HepG2 (cell line): ENCODE measurements around the gene LYRM1. TPM values are rescaled to one million over a fixed set of nuclear protein-coding genes. Genes with fewer than 3 reads are reported as not detected.

Experiments
- ATAC-seq: fragments of 200-7000 bp; cut with Tn5 transposase; 3 replicates; pipeline ENCODE4 v1.9.1; 2020; ENCODE audit warnings: mild to moderate bottlenecking, moderate library complexity
- BruUV-seq: library from RNA; stranded (reverse); fragments of 400-500 nt; replicated peaks from 2 replicates; lab custom pipeline; 2021; lab: Mats Ljungman, UMichigan
- CTCF ChIA-PET: fragments of 300-600 bp; formaldehyde crosslinking; extraction: SDS; loops from one replicate; lab custom pipeline; 2021; ENCODE audit warnings: low total read pairs, inconsistent platforms, low intra/inter-chr PET ratio; lab: Yijun Ruan, JAX
- POLR2A ChIA-PET: fragments of 350-600 bp; sonication (Branson Sonifier 250); formaldehyde crosslinking; loops from one replicate; lab custom pipeline; 2020; ENCODE audit warnings: antibody characterized with exemption, inconsistent platforms; lab: Yijun Ruan, JAX
- DNase-seq: peaks from one replicate; pipeline ENCODE4 v3.0.0-alpha.2; 2015; ENCODE audit warnings: low spot score
- FAIRE-seq: peaks from 3 replicates; lab custom pipeline; 2011; peaks lifted over from hg19 to GRCh38; lab: Jason Lieb, UNC
- H2AFZ ChIP-seq: one replicate; pipeline ENCODE4 v1.6.1; 2011; ENCODE audit warnings: low read length, inconsistent platforms
- H3K27ac ChIP-seq: fragments of 300-600 bp; 3 replicates; pipeline ENCODE4 v1.8.0; 2011; ENCODE audit warnings: mixed run types, mild to moderate bottlenecking, mixed read lengths, low read length, inconsistent platforms; ENCODE audit not compliant: insufficient read depth; ENCODE audit errors: extremely low read length
- H3K27me3 ChIP-seq, 2 experiments: fragments of 200-600 bp in 1 of 2; 2 replicates in 1 of 2; 3 replicates in 1 of 2; pipeline versions ENCODE4 v1.6.0 to v1.8.0; 2011; ENCODE audit warnings: low read length in 2 of 2, mild to moderate bottlenecking in 2 of 2, moderate library complexity in 2 of 2, inconsistent platforms in 1 of 2; ENCODE audit not compliant: insufficient read depth in 2 of 2, control insufficient read depth in 1 of 2
- H3K36me3 ChIP-seq, 2 experiments: fragments of 200-600 bp in 1 of 2; replicated peaks in 1 of 2; 2 replicates in 1 of 2; 3 replicates in 1 of 2; pipeline versions ENCODE4 v1.5.1 to v1.8.0; 2011; ENCODE audit warnings: low read length in 2 of 2, inconsistent platforms in 1 of 2; ENCODE audit not compliant: insufficient read depth in 2 of 2, control insufficient read depth in 1 of 2
- H3K4me1 ChIP-seq: 2 replicates; pipeline ENCODE4 v1.5.1; 2012; ENCODE audit warnings: low read length, inconsistent platforms; ENCODE audit not compliant: insufficient read depth
- H3K4me2 ChIP-seq: 2 replicates; pipeline ENCODE4 v1.6.0; 2011; ENCODE audit warnings: low read depth, low read length, inconsistent platforms
- H3K4me3 ChIP-seq, 3 experiments: fragments of 200-600 bp in 1 of 3; sonication (generic), shearing (Covaris generic) in 1 of 3; replicated peaks in 1 of 3; 2 replicates each; pipeline ENCODE4 v1.5.1; 2011 to 2016; ENCODE audit warnings: low read length in 3 of 3, inconsistent platforms in 2 of 3, low read depth in 2 of 3, mild to moderate bottlenecking in 2 of 3, control low read depth in 1 of 3, mixed read lengths in 1 of 3; ENCODE audit not compliant: insufficient read depth in 1 of 3
- H3K79me2 ChIP-seq: one replicate; pipeline ENCODE4 v1.6.1; 2011; ENCODE audit warnings: low read length, inconsistent platforms; ENCODE audit not compliant: insufficient read depth
- H3K9ac ChIP-seq: 2 replicates; pipeline ENCODE4 v1.6.0; 2011; ENCODE audit warnings: mild to moderate bottlenecking, low read depth, low read length, inconsistent platforms; ENCODE audit not compliant: insufficient read depth
- H3K9me3 ChIP-seq: 2 replicates; pipeline ENCODE4 v1.5.1; 2012; ENCODE audit warnings: mild to moderate bottlenecking, low read length
- H4K20me1 ChIP-seq: 2 replicates; pipeline ENCODE4 v1.6.0; 2011; ENCODE audit warnings: inconsistent platforms, mild to moderate bottlenecking, low read length, moderate library complexity; ENCODE audit not compliant: insufficient read depth
- AGO2 ChIP-seq: fragments of 200-400 bp; formaldehyde crosslinking; optimal IDR thresholded peaks from 2 replicates; pipeline ENCODE3; 2017; ENCODE audit warnings: mild to moderate bottlenecking, low read depth, low read length, moderate library complexity
- BRCA1 ChIP-seq: sonication (generic); formaldehyde crosslinking; IDR thresholded peaks from 2 replicates; pipeline ENCODE4 v1.4.0; 2020; ENCODE audit warnings: missing genetic modification reagents
- CREB3 ChIP-seq: sonication (generic); formaldehyde crosslinking; IDR thresholded peaks from 2 replicates; pipeline ENCODE4 v1.5.0; 2020; ENCODE audit warnings: missing genetic modification reagents
- DRAP1 ChIP-seq: IDR thresholded peaks from 2 replicates; pipeline ENCODE4 v1.6.1; 2016; ENCODE audit warnings: missing genetic modification reagents, missing compliant biosample characterization
- FOXJ3 ChIP-seq: sonication (generic); formaldehyde crosslinking; IDR thresholded peaks from 2 replicates; pipeline ENCODE4 v1.4.0; 2020; ENCODE audit warnings: missing genetic modification reagents, mild to moderate bottlenecking, borderline replicate concordance
- MBNL3 ChIP-seq: fragments of 250-450 bp; sonication (Bioruptor Pico); conservative IDR thresholded peaks from 2 replicates; pipeline ENCODE4 v1.8.0; 2022; ENCODE audit warnings: mild to moderate bottlenecking, inconsistent platforms
- NCOA1 ChIP-seq: sonication (generic); formaldehyde crosslinking; IDR thresholded peaks from 2 replicates; pipeline ENCODE4 v1.9.0; 2021; ENCODE audit warnings: missing genetic modification reagents
- POGK ChIP-seq: sonication (generic); formaldehyde crosslinking; conservative IDR thresholded peaks from 2 replicates; pipeline ENCODE4 v1.8.0; 2022; ENCODE audit warnings: mild to moderate bottlenecking, moderate library complexity, missing genetic modification reagents
- PREB ChIP-seq: sonication (generic); formaldehyde crosslinking; IDR thresholded peaks from 2 replicates; pipeline ENCODE4 v1.4.0; 2020; ENCODE audit warnings: missing genetic modification reagents
- SMARCC2 ChIP-seq: fragments of 450-650 bp; IDR thresholded peaks from 2 replicates; pipeline ENCODE4 v1.6.1; 2017; ENCODE audit warnings: antibody characterized with exemption, mild to moderate bottlenecking
- SOX6 ChIP-seq, 2 experiments: fragments of 450-650 bp in 1 of 2; sonication (generic) in 1 of 2; formaldehyde crosslinking in 1 of 2; IDR thresholded peaks; 2 replicates each; pipeline versions ENCODE4 v1.4.0 to v1.6.1; 2017 to 2020; ENCODE audit warnings: antibody characterized with exemption in 1 of 2, mild to moderate bottlenecking in 1 of 2, missing genetic modification reagents in 1 of 2
- TRAFD1 ChIP-seq: sonication (generic); formaldehyde crosslinking; IDR thresholded peaks from 2 replicates; pipeline ENCODE4 v1.5.1; 2020; ENCODE audit warnings: missing genetic modification reagents, mild to moderate bottlenecking, borderline replicate concordance
- ZBTB1 ChIP-seq: sonication (generic); formaldehyde crosslinking; IDR thresholded peaks from 2 replicates; pipeline ENCODE4 v1.4.0; 2020; ENCODE audit warnings: missing genetic modification reagents, borderline replicate concordance
- ZC3H13 ChIP-seq: sonication (generic); formaldehyde crosslinking; IDR thresholded peaks from 2 replicates; pipeline ENCODE4 v1.8.1; 2023; ENCODE audit warnings: mild to moderate bottlenecking, missing genetic modification reagents, moderate library complexity
- ZNF3 ChIP-seq: IDR thresholded peaks from 2 replicates; pipeline ENCODE4 v1.7.0; 2017; ENCODE audit warnings: inconsistent platforms
- ZNF33B ChIP-seq: sonication (generic); formaldehyde crosslinking; IDR thresholded peaks from 2 replicates; pipeline ENCODE4 v1.5.1; 2020; ENCODE audit warnings: mild to moderate bottlenecking, missing genetic modification reagents
- WGBS: methylation state at CpG from one replicate; pipeline ENCODE4 v1.1.6; 2017; ENCODE audit warnings: low lambda C conversion rate; 5-methylcytosine and 5-hydroxymethylcytosine counted together
- in situ Hi-C: cut with HindIII; loops from 2 replicates; pipeline ENCODE4 v1.10.0; 2017; ENCODE audit warnings: low pct_unique_long_range_greater_than_20kb; ENCODE audit not compliant: extremely low pct_ligation_motif_present
- intact Hi-C: fragments of 100-400 bp; cut with micrococcal nuclease; formaldehyde crosslinking; loops from one replicate; pipeline ENCODE4 v1.10.0; 2022; ENCODE audit not compliant: unreplicated experiment
- polyA plus RNA-seq, 8 experiments: library from polyadenylated mRNA; depleted of rRNA in 3 of 8; stranded (reverse) in 7 of 8; unstranded in 1 of 8; fragments of >200 nt; fragmentation: Illumina TruSeq in 4 of 8; extraction: Trizol in 4 of 8; gene quantifications; 2 replicates each; pipeline versions ENCODE4 v1.2.1 to v1.2.3, GENCODE V29; 2011 to 2016; ENCODE audit warnings: low read depth in 4 of 8, missing spikeins in 1 of 8, mixed read lengths in 1 of 8; ENCODE audit not compliant: insufficient read depth in 1 of 8
- total RNA-seq, 5 experiments: library from RNA; depleted of rRNA; stranded (reverse); fragments of >200 nt; fragmentation: Illumina TruSeq; extraction: Trizol; gene quantifications; 2 replicates each; pipeline ENCODE4 v1.2.3, GENCODE V29; 2016; ENCODE audit warnings: low read depth in 1 of 5

Gene LYRM1
- total and polyA plus RNA-seq, 2 of the 13 experiments (the other 11 are each of a cell fraction or from before 2014, with no cell fraction given) = 59.2 to 82.6 TPM

- Histone ChIP-seq H3K4me3 (no peak overlapping the region; a peak in 1 of 6 replicates), H3K36me3 (no peaks in the 10 kb centered on the region), H3K4me1 (peaks cover 82% of the 10 kb centered on the region), H3K4me2 (0 out of 2 replicates have a peak overlapping the region, but pooled peaks have one; percentile 24), H4K20me1 (peaks cover 11% of the 10 kb centered on the region; the same call in 1 of the 2 replicates), H3K9ac (no peak overlapping the region), H3K27ac (peak overlapping the region; percentile 11), H3K27me3 (no peaks in the 10 kb centered on the region), H2AFZ (no peak overlapping the region), H3K79me2 (peaks cover 88% of the 10 kb centered on the region), H3K9me3 (no peaks in the 10 kb centered on the region)
- CTCF ChIA-PET = no interaction called here
- BruUV-seq = no TSS peak
- ATAC-seq (no peak), DNase-seq (no peak), FAIRE-seq (no peak)
- TF ChIP-seq ZBTB1 (CRISPR knock-in tag) (no peak), POGK (CRISPR knock-in tag) (no peak), PREB (CRISPR knock-in tag) (no peak), CREB3 (CRISPR knock-in tag) (0 out of 2 replicates have a peak, but pooled peaks have one; percentile 7), DRAP1 (CRISPR knock-in tag) (0 out of 2 replicates have a peak, but pooled peaks have one; percentile 6), ZNF3 (CRISPR knock-in tag) (no peak), SOX6 (IDR thresholded peaks at IDR 0.05) (no peak), SOX6 (CRISPR knock-in tag; IDR thresholded peaks at IDR 0.05) (no peak), AGO2 (no peak), FOXJ3 (CRISPR knock-in tag) (no peak), ZC3H13 (no peak), BRCA1 (CRISPR knock-in tag) (0 out of 2 replicates have a peak, but pooled peaks have one; percentile 7), ZNF33B (CRISPR knock-in tag) (no peak), TRAFD1 (CRISPR knock-in tag) (no peak), NCOA1 (no peak), SMARCC2 (no peak), MBNL3 (CRISPR knock-in tag) (no peak)
- in situ Hi-C loops (no loop called here), intact Hi-C loops (no loop called here)
- POLR2A ChIA-PET = interaction anchor here (1.7 to 3.2 kb wide), 2 partner anchors 15 to 18 kb away, joined by 4 to 20 read pairs; partner anchors contain the start of genes DCUN1D3 and LYRM1
- WGBS = 82% methylated on average over 6 of the region's 6 CpGs
Measured at GRCh38 chr16:20881503-20881878, 19.1 kb upstream of the LYRM1 start.
